Lung (tissue), 12 donors: Measurements from ENCODE around the gene OBSCN. TPM values are rescaled to one million over a fixed set of nuclear protein-coding genes. Genes with fewer than 3 reads are reported as not detected.

Source experiments
- ATAC-seq: fragments of 200-7000 bp; cut with Tn5 transposase; one replicate; pipeline ENCODE4 v1.9.1; 2020; ENCODE audit warnings: moderate number of reproducible peaks; ENCODE audit not compliant: insufficient read depth, low FRiP score
- DNase-seq, 3 donors: peaks; one replicate each; pipeline ENCODE4 v3.0.0-alpha.2; 2013 to 2017
- H3K27ac ChIP-seq, 2 donors: one replicate each; pipeline ENCODE4 v1.5.1; 2013; ENCODE audit warnings: mild to moderate bottlenecking in 2 of 2, moderate library complexity in 2 of 2, control low read depth in 1 of 2, inconsistent platforms in 1 of 2, low read depth in 1 of 2, low read length in 1 of 2
- H3K27me3 ChIP-seq, 3 donors: one replicate each; pipeline ENCODE4 v1.5.1; 2013; ENCODE audit warnings: low read length in 2 of 3; ENCODE audit not compliant: control insufficient read depth in 3 of 3, insufficient read depth in 3 of 3
- H3K36me3 ChIP-seq, 4 donors: one replicate each; pipeline ENCODE4 v1.5.1; 2013; ENCODE audit warnings: low read length in 4 of 4, mild to moderate bottlenecking in 1 of 4, moderate library complexity in 1 of 4; ENCODE audit not compliant: control insufficient read depth in 4 of 4, insufficient read depth in 4 of 4
- H3K4me1 ChIP-seq, 5 donors: one replicate each; pipeline ENCODE4 v1.5.1; 2013; ENCODE audit warnings: low read length in 5 of 5, mild to moderate bottlenecking in 2 of 5, moderate library complexity in 1 of 5; ENCODE audit not compliant: control insufficient read depth in 5 of 5, insufficient read depth in 5 of 5
- H3K4me3 ChIP-seq: one replicate; pipeline ENCODE4 v1.5.1; 2013; ENCODE audit warnings: mild to moderate bottlenecking, control low read depth, moderate library complexity
- H3K9ac ChIP-seq, 2 donors: one replicate each; pipeline ENCODE4 v1.5.1; 2013; ENCODE audit warnings: low read length in 2 of 2, control low read depth in 1 of 2; ENCODE audit not compliant: insufficient read depth in 1 of 2
- H3K9me3 ChIP-seq, 4 donors: one replicate each; pipeline ENCODE4 v1.5.1; 2013; ENCODE audit warnings: low read length in 3 of 4, mild to moderate bottlenecking in 1 of 4, moderate library complexity in 1 of 4; ENCODE audit not compliant: control insufficient read depth in 4 of 4, insufficient read depth in 3 of 4
- WGBS, 2 donors: extraction: QIAGEN DNeasy Blood & Tissue Kit; methylation state at CpG; one replicate each; pipeline ENCODE4 v1.1.7; 2013; 5-methylcytosine and 5-hydroxymethylcytosine counted together
- polyA plus RNA-seq, 2 donors: library from polyadenylated mRNA; stranded (reverse); fragments of 200-250 nt; gene quantifications; one replicate each; pipeline ENCODE4 v1.2.1, GENCODE V29; 2013
- total RNA-seq, 2 donors: library from RNA; depleted of rRNA in 1 of 2; stranded (reverse); fragments of >200 nt in 1 of 2; gene quantifications; one replicate each; pipeline ENCODE4 v1.2.1, GENCODE V29; 2014 to 2021
- TF ChIP-seq, protein P1 (sequence below): IDR thresholded peaks from 2 replicates; pipeline ENCODE4 v1.5.1; 2012; ENCODE audit warnings: mild to moderate bottlenecking; ENCODE audit errors: control extremely low read depth, extremely low read depth
- donor health status: control.
- donor health status: control.
- donor health status: Bipolar disorder and iron deficiency.
- donor health status: healthy.
- donor health status: DM: yes; HTN: yes; CAD: no.

The OBSCN gene
- total and polyA plus RNA-seq, 4 donors = 5.1 to 47.3 (median 25.4) TPM

DNA sequence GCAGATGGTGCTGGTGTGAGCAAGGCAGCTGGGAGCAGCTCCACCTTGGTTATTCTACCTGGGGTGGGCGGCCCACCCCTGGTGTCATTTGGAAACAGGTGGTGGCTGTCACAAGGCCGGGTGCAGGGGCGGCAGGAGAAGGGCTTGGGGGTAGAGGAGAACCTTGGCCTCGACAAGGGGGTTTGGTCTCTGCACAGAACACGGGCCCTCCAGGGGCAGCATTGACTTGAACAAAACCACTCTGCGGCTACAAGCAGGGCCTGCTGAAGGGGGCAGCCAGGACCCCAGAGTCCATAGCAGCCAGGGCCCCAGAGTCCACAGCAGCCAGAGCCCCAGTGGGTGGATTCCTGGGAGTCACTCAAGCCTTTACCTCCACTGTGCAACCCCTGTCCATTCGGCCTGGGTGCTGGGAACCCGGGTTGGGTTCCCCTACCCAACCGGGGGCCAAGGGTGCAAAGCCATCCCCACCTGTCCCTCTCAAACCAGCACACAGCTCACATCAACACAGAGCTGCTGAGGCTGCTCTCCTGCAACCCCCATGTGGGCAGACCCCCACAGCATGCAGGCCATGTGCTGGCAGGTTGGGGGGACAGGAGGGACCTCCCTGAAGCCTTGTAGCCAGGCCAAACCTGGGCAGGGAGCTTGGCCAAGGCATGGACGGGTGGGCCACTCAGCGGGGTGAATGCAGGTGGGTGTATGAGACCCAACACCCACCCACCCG, 191.1 kb downstream of the OBSCN start:
- Histone ChIP-seq H3K27ac (no peak overlapping the region), H3K9ac (no peak overlapping the region), H3K4me3 (no peak overlapping the region), H3K9me3 (no peaks in the 10 kb centered on the region), H3K4me1 (peaks cover 0 to under 1% (median 0%) of the 10 kb centered on the region in 5 donors), H3K27me3 (no peaks in the 10 kb centered on the region), H3K36me3 (peaks cover 2 to 63% (median 15%) of the 10 kb centered on the region in 4 donors)
- ATAC-seq (no peak), DNase-seq (peak in 1 of 3 donors; percentile 3)
- TF ChIP-seq, protein P1, sequence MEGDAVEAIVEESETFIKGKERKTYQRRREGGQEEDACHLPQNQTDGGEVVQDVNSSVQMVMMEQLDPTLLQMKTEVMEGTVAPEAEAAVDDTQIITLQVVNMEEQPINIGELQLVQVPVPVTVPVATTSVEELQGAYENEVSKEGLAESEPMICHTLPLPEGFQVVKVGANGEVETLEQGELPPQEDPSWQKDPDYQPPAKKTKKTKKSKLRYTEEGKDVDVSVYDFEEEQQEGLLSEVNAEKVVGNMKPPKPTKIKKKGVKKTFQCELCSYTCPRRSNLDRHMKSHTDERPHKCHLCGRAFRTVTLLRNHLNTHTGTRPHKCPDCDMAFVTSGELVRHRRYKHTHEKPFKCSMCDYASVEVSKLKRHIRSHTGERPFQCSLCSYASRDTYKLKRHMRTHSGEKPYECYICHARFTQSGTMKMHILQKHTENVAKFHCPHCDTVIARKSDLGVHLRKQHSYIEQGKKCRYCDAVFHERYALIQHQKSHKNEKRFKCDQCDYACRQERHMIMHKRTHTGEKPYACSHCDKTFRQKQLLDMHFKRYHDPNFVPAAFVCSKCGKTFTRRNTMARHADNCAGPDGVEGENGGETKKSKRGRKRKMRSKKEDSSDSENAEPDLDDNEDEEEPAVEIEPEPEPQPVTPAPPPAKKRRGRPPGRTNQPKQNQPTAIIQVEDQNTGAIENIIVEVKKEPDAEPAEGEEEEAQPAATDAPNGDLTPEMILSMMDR = no peak
- WGBS, 2 donors = 92 to 96% methylated on average over 12 of the region's 12 CpGs

DNA sequence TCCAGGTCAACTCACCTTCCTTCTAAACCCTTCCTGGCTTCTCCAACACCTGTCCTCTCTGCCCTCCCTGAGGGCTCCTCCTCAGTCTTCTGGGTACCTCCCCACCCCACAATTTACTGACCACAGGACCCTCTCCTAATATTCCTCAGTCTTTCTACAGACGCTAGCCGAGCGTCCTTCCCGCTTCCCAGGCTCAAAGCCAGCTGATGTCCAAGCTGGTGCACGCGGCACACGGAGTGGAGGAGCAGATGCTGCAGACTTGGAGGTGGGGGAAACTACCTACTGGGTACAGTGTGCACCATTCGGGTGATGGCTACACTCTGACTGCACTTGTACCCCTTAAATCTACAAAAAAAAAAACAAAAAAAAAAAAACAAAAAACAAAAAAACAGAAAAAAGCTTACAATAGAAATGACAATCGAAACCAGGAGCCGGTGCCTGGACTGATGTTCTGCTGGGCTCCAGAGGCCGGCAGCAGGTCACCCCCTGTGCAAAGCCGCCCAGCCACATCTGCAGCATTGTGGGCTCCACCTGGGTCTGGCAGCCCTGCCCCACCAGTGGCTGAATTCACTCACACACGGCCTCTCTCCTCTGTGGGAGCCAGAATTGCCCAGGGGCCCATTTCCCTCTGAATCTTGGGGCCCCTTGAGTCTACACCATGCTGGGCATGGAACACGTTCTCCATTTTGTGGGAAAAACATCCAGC, 191.8 kb downstream of the OBSCN start:
- TF ChIP-seq, protein P1 = no peak
- H3K36me3 ChIP-seq = peaks cover 2 to 56% (median 14%) of the 10 kb centered on the region in 4 donors

DNA sequence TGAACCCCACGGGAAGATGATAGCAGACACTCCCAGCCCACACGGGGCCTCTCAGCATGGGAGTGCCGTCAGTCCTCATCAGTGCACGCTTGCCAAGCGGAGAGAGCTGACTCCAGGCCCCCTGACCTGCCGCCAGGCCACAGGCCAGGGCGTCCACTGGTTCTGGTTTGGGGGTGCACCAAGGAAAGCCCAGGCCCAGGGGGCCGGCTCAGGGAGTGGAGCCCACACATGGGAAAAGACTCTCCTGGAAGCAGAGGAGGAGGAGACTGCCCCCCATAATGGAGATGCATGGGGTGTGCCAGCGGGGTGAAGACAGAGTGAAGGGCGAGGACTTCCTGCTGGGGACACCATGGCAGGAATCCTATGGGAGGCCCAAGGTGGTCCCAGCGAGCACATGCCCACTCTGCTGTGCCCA, 192.4 kb downstream of the OBSCN start:
- peaks cover 0 to 8% (median 6%) of the 10 kb centered on the region in 5 donors for H3K4me1 ChIP-seq
- peak in 1 of 3 donors; percentile 8 for DNase-seq
- 91 to 93% methylated on average over 11 of the region's 11 CpGs for WGBS, 2 donors
- no peak overlapping the region for H3K27ac ChIP-seq
- no peaks in the 10 kb centered on the region for H3K27me3 ChIP-seq
- no peaks in the 10 kb centered on the region for H3K9me3 ChIP-seq
- peaks cover 2 to 50% (median 12%) of the 10 kb centered on the region in 4 donors for H3K36me3 ChIP-seq
- no peak overlapping the region for H3K9ac ChIP-seq
- TF ChIP-seq, protein P1 = no peak
- H3K4me3 ChIP-seq = no peak overlapping the region
- no peak for ATAC-seq

More for the DNA sequence above, 191.8 kb downstream of the OBSCN start:
- no peak overlapping the region for H3K4me3 ChIP-seq
- no peak overlapping the region for H3K9ac ChIP-seq
- ATAC-seq (no peak), DNase-seq (peak in 1 of 3 donors; percentile 4)
- peaks cover 0 to 5% (median under 1%) of the 10 kb centered on the region in 5 donors for H3K4me1 ChIP-seq
- H3K9me3 ChIP-seq = no peaks in the 10 kb centered on the region
- no peaks in the 10 kb centered on the region for H3K27me3 ChIP-seq
- H3K27ac ChIP-seq = no peak overlapping the region
- 96 to 98% methylated on average over 14 of the region's 14 CpGs for WGBS, 2 donors
